ENCODE measurements around the gene TMEM132D. TPM values are rescaled to one million over a fixed set of nuclear protein-coding genes. Genes with fewer than 3 reads are reported as not detected.

The TMEM132D gene
- total and polyA plus RNA-seq, 2 experiments from 2014 or later = not detected

GRCh38 chr12:129604506-129604905, 299.3 kb downstream of the TMEM132D start:
- H3K27ac ChIP-seq = no peak overlapping the region
- no peaks in the 10 kb centered on the region for H3K27me3 ChIP-seq (replicated peaks; ENCODE audit: insufficient read depth)
- no peaks in the 10 kb centered on the region for H3K36me3 ChIP-seq (ENCODE audit: low read depth)
- no peak for DNase-seq
- no peaks in the 10 kb centered on the region for H3K9me3 ChIP-seq (ENCODE audit: low read depth)
- no peaks in the 10 kb centered on the region for H3K79me2 ChIP-seq (ENCODE audit: insufficient read depth)
- H2AFZ ChIP-seq = no peak overlapping the region
- 15 to 20% methylated on average over 4 of the region's 4 CpGs for WGBS, 2 experiments (ENCODE audit: low coverage in 1 of 2, low lambda C conversion rate in 2 of 2, missing lambda C conversion rate in 2 of 2)
- no peak overlapping the region for H3K4me2 ChIP-seq (ENCODE audit: unreplicated experiment)
- in situ Hi-C loops (cut with MboI) = no loop called here
- H3K4me3 ChIP-seq = no peak overlapping the region
- no peaks in the 10 kb centered on the region for H3K9me2 ChIP-seq (ENCODE audit: insufficient read depth)
- no peaks in the 10 kb centered on the region for H3F3A ChIP-seq (ENCODE audit: insufficient read depth)
- H3K4me1 ChIP-seq (ENCODE audit: insufficient read depth) = no peaks in the 10 kb centered on the region
- TF ChIP-seq EZH2phosphoT487 (IDR thresholded peaks at IDR 0.05; ENCODE audit: insufficient read depth, low read depth) (no peak), EZH2 (IDR thresholded peaks at IDR 0.05; ENCODE audit: insufficient read depth, poor library complexity, severe bottlenecking) (no peak)
- no peak overlapping the region for H3K9ac ChIP-seq
- H4K20me1 ChIP-seq (ENCODE audit: insufficient read depth) = no peaks in the 10 kb centered on the region

GRCh38 chr12:129599406-129599805, 304.4 kb downstream of the TMEM132D start:
- no peak overlapping the region for H3K9ac ChIP-seq
- H4K20me1 ChIP-seq (ENCODE audit: insufficient read depth) = no peaks in the 10 kb centered on the region
- no peaks in the 10 kb centered on the region for H3K36me3 ChIP-seq (ENCODE audit: low read depth)
- no peaks in the 10 kb centered on the region for H3F3A ChIP-seq (ENCODE audit: insufficient read depth)
- no peaks in the 10 kb centered on the region for H3K9me2 ChIP-seq (ENCODE audit: insufficient read depth)
- WGBS, 2 experiments (ENCODE audit: low coverage in 1 of 2, low lambda C conversion rate in 2 of 2, missing lambda C conversion rate in 2 of 2) = 0% methylated on average over 1 of the region's 1 CpG
- H2AFZ ChIP-seq = no peak overlapping the region
- no peak for TF ChIP-seq EZH2 (IDR thresholded peaks at IDR 0.05; ENCODE audit: insufficient read depth, poor library complexity, severe bottlenecking)
- no peak for TF ChIP-seq EZH2phosphoT487 (IDR thresholded peaks at IDR 0.05; ENCODE audit: insufficient read depth, low read depth)
- H3K9me3 ChIP-seq (ENCODE audit: low read depth) = no peaks in the 10 kb centered on the region
- in situ Hi-C loops (cut with MboI) = no loop called here
- no peak overlapping the region for H3K4me3 ChIP-seq
- no peaks in the 10 kb centered on the region for H3K27me3 ChIP-seq (replicated peaks; ENCODE audit: insufficient read depth)
- no peaks in the 10 kb centered on the region for H3K4me1 ChIP-seq (ENCODE audit: insufficient read depth)
- H3K4me2 ChIP-seq (ENCODE audit: unreplicated experiment) = no peak overlapping the region
- no peaks in the 10 kb centered on the region for H3K79me2 ChIP-seq (ENCODE audit: insufficient read depth)
- no peak overlapping the region for H3K27ac ChIP-seq
- DNase-seq = no peak

- Histone ChIP-seq H3F3A (ENCODE audit: insufficient read depth) (no peaks in the 10 kb centered on the region), H3K4me2 (ENCODE audit: unreplicated experiment) (no peak overlapping the region), H3K9ac (no peak overlapping the region), H3K9me2 (ENCODE audit: insufficient read depth) (no peaks in the 10 kb centered on the region), H3K4me1 (ENCODE audit: insufficient read depth) (no peaks in the 10 kb centered on the region), H2AFZ (no peak overlapping the region), H4K20me1 (ENCODE audit: insufficient read depth) (no peaks in the 10 kb centered on the region), H3K4me3 (no peak overlapping the region), H3K27me3 (replicated peaks; ENCODE audit: insufficient read depth) (no peaks in the 10 kb centered on the region), H3K9me3 (ENCODE audit: low read depth) (no peaks in the 10 kb centered on the region), H3K27ac (no peak overlapping the region), H3K79me2 (ENCODE audit: insufficient read depth) (no peaks in the 10 kb centered on the region), H3K36me3 (ENCODE audit: low read depth) (no peaks in the 10 kb centered on the region)
- DNase-seq = no peak
- in situ Hi-C loops (cut with MboI) = no loop called here
- 12 to 18% methylated on average over 6 of the region's 6 CpGs for WGBS, 2 experiments (ENCODE audit: low coverage in 1 of 2, low lambda C conversion rate in 2 of 2, missing lambda C conversion rate in 2 of 2)
- no peak for TF ChIP-seq EZH2 (IDR thresholded peaks at IDR 0.05; ENCODE audit: insufficient read depth, poor library complexity, severe bottlenecking)
- no peak for TF ChIP-seq EZH2phosphoT487 (IDR thresholded peaks at IDR 0.05; ENCODE audit: insufficient read depth, low read depth)
Observed at GRCh38 chr12:129594098-129594497, 309.7 kb downstream of the TMEM132D start.

GRCh38 chr12:129592449-129592848, 311.4 kb downstream of the TMEM132D start:
- Histone ChIP-seq H3K36me3 (ENCODE audit: low read depth) (no peaks in the 10 kb centered on the region), H3K79me2 (ENCODE audit: insufficient read depth) (no peaks in the 10 kb centered on the region), H3K9me3 (ENCODE audit: low read depth) (no peaks in the 10 kb centered on the region), H3K4me2 (ENCODE audit: unreplicated experiment) (no peak overlapping the region), H3K27me3 (replicated peaks; ENCODE audit: insufficient read depth) (no peaks in the 10 kb centered on the region), H4K20me1 (ENCODE audit: insufficient read depth) (no peaks in the 10 kb centered on the region), H3F3A (ENCODE audit: insufficient read depth) (no peaks in the 10 kb centered on the region), H3K4me1 (ENCODE audit: insufficient read depth) (no peaks in the 10 kb centered on the region), H3K4me3 (no peak overlapping the region), H3K9ac (no peak overlapping the region), H2AFZ (no peak overlapping the region), H3K9me2 (ENCODE audit: insufficient read depth) (no peaks in the 10 kb centered on the region), H3K27ac (no peak overlapping the region)
- WGBS, 2 experiments (ENCODE audit: low coverage in 1 of 2, low lambda C conversion rate in 2 of 2, missing lambda C conversion rate in 2 of 2) = 5% methylated on average over 2 of the region's 2 CpGs
- no peak for DNase-seq
- TF ChIP-seq EZH2phosphoT487 (IDR thresholded peaks at IDR 0.05; ENCODE audit: insufficient read depth, low read depth) (no peak), EZH2 (IDR thresholded peaks at IDR 0.05; ENCODE audit: insufficient read depth, poor library complexity, severe bottlenecking) (no peak)
- in situ Hi-C loops (cut with MboI) = no loop called here

- no peak overlapping the region for H3K4me3 ChIP-seq
- in situ Hi-C loops (cut with MboI) = no loop called here
- no peaks in the 10 kb centered on the region for H4K20me1 ChIP-seq (ENCODE audit: insufficient read depth)
- H3F3A ChIP-seq (ENCODE audit: insufficient read depth) = no peaks in the 10 kb centered on the region
- no peaks in the 10 kb centered on the region for H3K27me3 ChIP-seq (replicated peaks; ENCODE audit: insufficient read depth)
- H3K9me2 ChIP-seq (ENCODE audit: insufficient read depth) = no peaks in the 10 kb centered on the region
- TF ChIP-seq EZH2phosphoT487 (IDR thresholded peaks at IDR 0.05; ENCODE audit: insufficient read depth, low read depth) (no peak), EZH2 (IDR thresholded peaks at IDR 0.05; ENCODE audit: insufficient read depth, poor library complexity, severe bottlenecking) (no peak)
- H3K27ac ChIP-seq = no peak overlapping the region
- no peak overlapping the region for H3K9ac ChIP-seq
- 36 to 38% methylated on average over 5 of the region's 5 CpGs for WGBS, 2 experiments (ENCODE audit: low coverage in 1 of 2, low lambda C conversion rate in 2 of 2, missing lambda C conversion rate in 2 of 2)
- H3K9me3 ChIP-seq (ENCODE audit: low read depth) = no peaks in the 10 kb centered on the region
- H3K4me2 ChIP-seq (ENCODE audit: unreplicated experiment) = no peak overlapping the region
- DNase-seq = no peak
- H3K4me1 ChIP-seq (ENCODE audit: insufficient read depth) = no peaks in the 10 kb centered on the region
- H3K36me3 ChIP-seq (ENCODE audit: low read depth) = no peaks in the 10 kb centered on the region
- no peak overlapping the region for H2AFZ ChIP-seq
- no peaks in the 10 kb centered on the region for H3K79me2 ChIP-seq (ENCODE audit: insufficient read depth)
Observed at GRCh38 chr12:129589503-129589902, 314.3 kb downstream of the TMEM132D start.

All from GM23248 (cell line).